Ascending aorta (tissue), 2 donors: Measurements from ENCODE around the gene ATXN1. TPM values are rescaled to one million over a fixed set of nuclear protein-coding genes. Genes with fewer than 3 reads are reported as not detected.

Experiments used
- DNase-seq, 2 donors: peaks; one replicate each; pipeline ENCODE4 v3.0.0-alpha.2; 2019; ENCODE audit warnings: low spot score in 2 of 2
- H3K27ac ChIP-seq, 2 donors: fragments of 200-600 bp; sonication (generic); one replicate each; pipeline ENCODE4 v1.5.1; 2016 to 2017; ENCODE audit warnings: mild to moderate bottlenecking in 1 of 2
- H3K27me3 ChIP-seq: fragments of 200-600 bp; sonication (generic); one replicate; pipeline ENCODE4 v1.5.1; 2017
- H3K36me3 ChIP-seq, 2 donors: fragments of 200-600 bp; sonication (generic); one replicate each; pipeline ENCODE4 v1.5.1; 2016
- H3K4me1 ChIP-seq, 2 donors: fragments of 200-600 bp; sonication (generic); one replicate each; pipeline ENCODE4 v1.5.1; 2016 to 2017; ENCODE audit warnings: mild to moderate bottlenecking in 1 of 2
- H3K4me3 ChIP-seq, 2 donors: fragments of 200-600 bp; sonication (generic); one replicate each; pipeline ENCODE4 v1.5.1; 2016 to 2017; ENCODE audit warnings: mild to moderate bottlenecking in 1 of 2
- H3K9me3 ChIP-seq, 2 donors: fragments of 200-600 bp; sonication (generic); one replicate each; pipeline ENCODE4 v1.5.1; 2016
- CTCF ChIP-seq, 3 experiments: fragments of 200-600 bp in 2 of 3; fragments of 450-650 bp in 1 of 3; sonication (generic) in 2 of 3; IDR thresholded peaks; one replicate each; pipeline ENCODE4 v1.5.1; 2016 to 2019; ENCODE audit warnings: antibody characterized with exemption in 3 of 3, mild to moderate bottlenecking in 1 of 3, moderate library complexity in 1 of 3
- intact Hi-C: fragments of 100-400 bp; cut with DNase I; formaldehyde crosslinking; loops from one replicate; pipeline ENCODE4 v1.15.1; 2023
- total RNA-seq: library from RNA; depleted of rRNA; stranded (reverse); fragments of >200 nt; gene quantifications from one replicate; pipeline ENCODE4 v1.1.0, GENCODE V29; 2016

The ATXN1 gene
- total RNA-seq, 1 donor from 2014 or later, result 68.3 TPM

- Histone ChIP-seq H3K4me1 (no peaks in the 10 kb centered on the region), H3K27ac (no peak overlapping the region)
Measured at GRCh38 chr6:16659466-16660156, 101.6 kb downstream of the ATXN1 start.

GRCh38 chr6:16658348-16659034 lies 102.8 kb downstream of the ATXN1 start:
- DNase-seq, result no peak
- Histone ChIP-seq H3K27me3 (no peaks in the 10 kb centered on the region), H3K9me3 (no peaks in the 10 kb centered on the region), H3K4me3 (no peak overlapping the region), H3K27ac (no peak overlapping the region), H3K4me1 (no peaks in the 10 kb centered on the region), H3K36me3 (peaks cover 4 to 19% of the 10 kb centered on the region in 2 donors)
- intact Hi-C loops, result no loop called here
- no peak for TF ChIP-seq CTCF (IDR thresholded peaks at IDR 0.05)

More at GRCh38 chr6:16659466-16660156, 101.6 kb downstream of the ATXN1 start:
- TF ChIP-seq CTCF (IDR thresholded peaks at IDR 0.05), result no peak
- DNase-seq, result no peak
- Histone ChIP-seq H3K27me3 (no peaks in the 10 kb centered on the region), H3K9me3 (no peaks in the 10 kb centered on the region), H3K4me3 (no peak overlapping the region), H3K36me3 (peaks cover 4 to 15% of the 10 kb centered on the region in 2 donors)
- intact Hi-C loops, result no loop called here

- Histone ChIP-seq H3K36me3 (peaks cover 4 to 27% of the 10 kb centered on the region in 2 donors), H3K27ac (no peak overlapping the region), H3K9me3 (no peaks in the 10 kb centered on the region), H3K27me3 (no peaks in the 10 kb centered on the region), H3K4me3 (no peak overlapping the region), H3K4me1 (no peaks in the 10 kb centered on the region)
- intact Hi-C loops, result no loop called here
- no peak for TF ChIP-seq CTCF (IDR thresholded peaks at IDR 0.05)
- no peak for DNase-seq
Measured at GRCh38 chr6:16657768-16658167, 103.5 kb downstream of the ATXN1 start.

- no peak overlapping the region for H3K27ac ChIP-seq
- H3K9me3 ChIP-seq, result no peaks in the 10 kb centered on the region
- H3K4me1 ChIP-seq, result no peaks in the 10 kb centered on the region
- H3K27me3 ChIP-seq, result no peaks in the 10 kb centered on the region
- intact Hi-C loops, result no loop called here
- peaks cover 4 to 27% of the 10 kb centered on the region in 2 donors for H3K36me3 ChIP-seq
- TF ChIP-seq CTCF (IDR thresholded peaks at IDR 0.05), result no peak
- no peak for DNase-seq
- H3K4me3 ChIP-seq, result no peak overlapping the region
Measured at GRCh38 chr6:16656451-16656850, 104.8 kb downstream of the ATXN1 start.

- Histone ChIP-seq H3K4me3 (no peak overlapping the region), H3K9me3 (no peaks in the 10 kb centered on the region), H3K27ac (no peak overlapping the region), H3K4me1 (peaks cover 0 to 2% of the 10 kb centered on the region in 2 donors), H3K27me3 (no peaks in the 10 kb centered on the region), H3K36me3 (peaks cover 4 to 27% of the 10 kb centered on the region in 2 donors)
- no peak for TF ChIP-seq CTCF (IDR thresholded peaks at IDR 0.05)
- no peak for DNase-seq
- intact Hi-C loops, result no loop called here
Measured at GRCh38 chr6:16654701-16655100, 106.6 kb downstream of the ATXN1 start.
